Effector memory CD8-positive, alpha-beta T cell (primary cell): ENCODE data around the gene SRPK1.
A peak's percentile ranks its signal among the peaks of the same experiment; 100 is the strongest.
"Not testable (repeated sequence)": the region's sequence is repeated elsewhere in the genome, so short reads cannot be mapped to it uniquely, and the experiment has no call there.

Experiments
- ATAC-seq: fragments of 150-1000 bp; cut with Tn5 transposase; replicated peaks from 2 replicates; pipeline ENCODE4 v1.10.0; 2021; ENCODE audit warnings: mild to moderate bottlenecking, moderate library complexity
- DNase-seq, 3 experiments: peaks; one replicate each; pipeline ENCODE4 v3.0.0; 2021
- H3K27ac Mint-ChIP-seq, 2 donors: one replicate each; pipeline ENCODE4 v1.8.0; 2022; ENCODE audit warnings: mild to moderate bottlenecking in 2 of 2, mixed read lengths in 2 of 2, moderate library complexity in 2 of 2
- H3K27me3 Mint-ChIP-seq, 2 donors: one replicate each; pipeline ENCODE4 v1.8.0; 2022; ENCODE audit warnings: mixed read lengths in 2 of 2
- H3K36me3 Mint-ChIP-seq: one replicate; pipeline ENCODE4 v1.8.0; 2022; ENCODE audit warnings: mild to moderate bottlenecking, moderate library complexity, mixed read lengths; ENCODE audit not compliant: insufficient read depth
- H3K4me1 Mint-ChIP-seq, 2 donors: one replicate each; pipeline ENCODE4 v1.8.0; 2022; ENCODE audit warnings: low read depth in 2 of 2, mixed read lengths in 2 of 2
- H3K4me3 Mint-ChIP-seq, 2 donors: one replicate each; pipeline ENCODE4 v1.8.0; 2022; ENCODE audit warnings: mild to moderate bottlenecking in 2 of 2, mixed read lengths in 2 of 2, moderate library complexity in 2 of 2
- H3K9me3 Mint-ChIP-seq, 2 donors: one replicate each; pipeline ENCODE4 v1.8.0; 2022; ENCODE audit warnings: mixed read lengths in 2 of 2

SRPK1 gene

DNA sequence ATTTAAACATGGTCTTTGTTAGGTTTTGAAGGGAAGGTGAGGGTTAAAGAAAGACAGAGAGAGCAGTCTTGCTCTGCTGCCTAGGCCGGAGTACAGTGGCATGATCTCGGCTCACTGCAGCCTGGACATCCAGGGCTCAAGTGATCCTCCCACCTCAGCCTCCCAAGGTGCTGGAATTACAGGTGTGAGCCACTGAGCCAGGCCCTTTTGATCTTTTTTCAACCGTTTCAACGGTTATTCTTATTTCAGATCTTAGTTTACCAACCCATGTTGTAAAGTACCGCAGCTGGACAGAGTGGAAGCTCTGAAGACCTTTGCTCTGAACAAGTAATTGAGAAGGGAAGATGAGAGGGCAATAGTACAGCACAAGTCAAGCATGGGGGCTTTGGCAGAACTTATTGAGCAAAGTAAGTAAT is 1.2 kb upstream of the SRPK1 start:
- H3K4me3 Mint-ChIP-seq, result peak overlapping the region; percentile 85 to 96
- ATAC-seq (no peak), DNase-seq (no peak)
- no peak overlapping the region for H3K27ac Mint-ChIP-seq
- H3K36me3 Mint-ChIP-seq, result peaks cover 5% of the 10 kb centered on the region
- no peaks in the 10 kb centered on the region for H3K27me3 Mint-ChIP-seq
- H3K4me1 Mint-ChIP-seq, result peaks cover 30 to 42% of the 10 kb centered on the region in 2 donors
- no peaks in the 10 kb centered on the region for H3K9me3 Mint-ChIP-seq

DNA sequence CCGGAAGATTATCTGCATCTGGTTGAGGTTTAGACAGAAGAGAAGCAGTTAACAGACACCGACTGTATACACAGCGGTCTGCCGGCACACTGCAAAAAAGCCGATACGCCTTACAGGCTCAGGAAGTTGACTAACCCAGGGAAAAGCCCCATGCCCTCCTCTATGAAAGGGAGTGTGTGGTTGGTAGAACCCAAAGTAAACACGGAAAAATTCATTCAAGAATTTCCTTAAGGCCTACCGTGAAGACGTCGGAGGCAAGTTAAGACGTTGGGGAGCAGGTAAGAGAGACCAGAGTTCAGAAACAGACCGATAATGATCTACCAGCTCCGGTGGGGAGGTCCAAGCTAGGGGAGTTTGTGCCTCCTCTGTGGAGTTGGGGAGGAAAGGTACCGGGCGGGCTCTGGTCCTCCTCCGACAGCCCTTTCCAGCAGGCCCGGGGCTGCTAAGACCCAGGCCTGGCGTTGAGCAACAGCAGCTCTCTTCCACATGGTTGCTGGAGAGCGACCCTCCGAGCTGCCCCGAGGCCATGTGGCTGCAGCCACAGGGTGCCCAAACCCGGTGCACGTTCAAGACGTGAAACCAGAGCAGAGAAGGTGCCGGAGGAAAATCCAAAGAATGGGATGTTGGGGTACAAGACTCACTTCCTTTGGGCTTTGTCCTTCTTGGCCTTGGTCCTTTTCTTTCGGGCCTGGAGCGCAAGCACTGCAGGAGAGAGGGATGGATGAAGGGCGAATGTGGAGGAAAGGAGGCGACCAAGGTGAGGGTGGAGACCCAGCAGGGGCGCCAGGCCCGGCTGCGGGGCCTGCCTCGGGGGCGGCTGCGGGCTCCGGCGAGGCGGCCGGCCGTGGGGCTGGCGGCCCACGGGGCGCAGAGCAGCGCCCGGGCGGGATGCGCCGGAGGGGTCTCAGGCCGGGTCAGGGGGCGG is 809 bp downstream of the SRPK1 start:
- Mint-ChIP-seq H3K4me1 (peaks cover 33 to 50% of the 10 kb centered on the region in 2 donors), H3K4me3 (peak overlapping the region; percentile 91 to 98), H3K27me3 (no peaks in the 10 kb centered on the region), H3K36me3 (peaks cover 13% of the 10 kb centered on the region), H3K27ac (peak overlapping the region; percentile 87 to 96), H3K9me3 (no peaks in the 10 kb centered on the region)
- peak; percentile 74 for ATAC-seq
- DNase-seq, result peak; percentile 17 to 19 (median 18)

DNA sequence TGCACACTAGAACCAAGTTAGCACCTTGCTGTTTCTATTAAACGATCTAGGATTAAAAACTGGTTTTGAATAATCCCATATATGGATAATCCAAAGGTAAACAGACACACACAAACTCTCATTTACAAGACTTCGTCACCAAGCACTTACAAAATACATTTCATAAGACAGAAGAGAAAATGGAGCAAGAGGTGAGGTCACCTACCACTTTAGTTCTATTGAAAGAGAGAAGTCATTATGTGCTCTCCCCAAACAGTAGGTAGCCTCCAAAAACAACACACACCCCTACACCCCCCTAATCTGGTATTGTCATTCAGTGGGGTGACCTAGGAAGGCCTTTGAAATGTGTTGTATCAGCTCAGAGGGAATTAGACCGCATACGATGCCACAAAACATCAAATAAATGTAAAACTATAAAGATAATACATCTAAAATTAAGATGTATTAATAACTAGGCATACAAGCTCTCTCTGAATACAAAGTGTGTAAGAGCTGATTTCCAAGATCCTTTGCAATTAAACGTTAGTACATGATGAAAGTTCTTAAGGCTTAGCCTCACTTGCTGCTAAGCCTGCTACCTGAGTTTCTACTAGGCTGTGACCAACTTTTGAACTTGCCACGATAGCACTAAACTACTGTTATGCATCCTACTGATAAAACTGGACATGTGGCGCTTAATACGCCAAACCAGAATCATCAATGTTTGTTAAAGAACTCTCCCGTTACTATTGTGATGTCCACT is 1.6 kb downstream of the SRPK1 start:
- peak overlapping the region; percentile 91 to 98 for H3K4me3 Mint-ChIP-seq
- H3K27ac Mint-ChIP-seq, result peak overlapping the region; percentile 87 to 96
- H3K27me3 Mint-ChIP-seq, result no peaks in the 10 kb centered on the region
- peaks cover 33 to 50% of the 10 kb centered on the region in 2 donors for H3K4me1 Mint-ChIP-seq
- H3K36me3 Mint-ChIP-seq, result peaks cover 19% of the 10 kb centered on the region
- no peaks in the 10 kb centered on the region for H3K9me3 Mint-ChIP-seq
- ATAC-seq (peak; percentile 33), DNase-seq (peak in 1 of 3 experiments; percentile 5)

DNA sequence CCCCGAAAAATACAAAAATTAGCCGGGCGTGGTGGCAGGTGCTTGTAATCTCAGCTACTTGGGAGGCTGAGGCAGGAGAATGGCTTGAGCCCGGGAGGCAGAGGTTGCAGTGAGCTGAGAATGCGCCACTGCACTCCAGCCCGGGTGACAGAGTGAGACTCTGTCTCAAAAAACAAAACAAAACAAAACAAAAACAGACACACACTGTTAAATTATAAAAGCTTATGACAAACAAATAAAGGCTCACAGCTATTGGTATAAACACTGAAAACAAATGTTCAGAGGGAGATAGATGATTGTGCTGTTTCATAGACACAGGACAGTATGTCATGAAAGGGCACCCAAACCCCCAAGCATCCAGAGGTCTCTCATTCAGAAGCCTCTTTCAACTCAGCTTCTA is 4.0 kb downstream of the SRPK1 start:
- peak overlapping the region in 1 of 2 donors; percentile 8 for H3K27ac Mint-ChIP-seq
- not testable (repeated sequence) for H3K27me3 Mint-ChIP-seq, DNase-seq, ATAC-seq, H3K9me3 Mint-ChIP-seq
- peak overlapping the region in 1 of 2 donors; percentile 36 for H3K4me3 Mint-ChIP-seq
- H3K4me1 Mint-ChIP-seq, result peaks cover 28 to 47% of the 10 kb centered on the region in 2 donors
- H3K36me3 Mint-ChIP-seq, result peaks cover 36% of the 10 kb centered on the region

DNA sequence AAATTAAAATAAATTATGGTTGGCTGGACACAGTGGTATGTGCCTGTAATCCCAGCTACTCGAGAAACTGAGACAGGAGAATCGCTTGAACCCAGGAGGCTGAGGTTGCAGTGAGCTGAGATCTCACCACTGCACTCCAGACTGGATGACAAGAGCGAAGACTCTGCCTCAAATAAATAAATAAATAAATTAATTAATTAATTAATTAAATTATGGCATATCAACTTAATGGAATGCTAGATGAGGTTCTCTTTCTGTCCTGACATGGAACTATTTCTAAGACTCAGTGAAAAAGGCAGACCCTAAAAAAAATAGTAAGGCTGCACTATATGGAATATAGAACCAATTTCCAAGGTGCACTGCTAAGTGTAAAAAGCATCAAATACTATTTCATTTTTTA is 4.8 kb downstream of the SRPK1 start:
- H3K4me1 Mint-ChIP-seq, result peaks cover 24 to 43% of the 10 kb centered on the region in 2 donors
- H3K27ac Mint-ChIP-seq, result no peak overlapping the region
- H3K36me3 Mint-ChIP-seq, result peaks cover 36% of the 10 kb centered on the region

DNA sequence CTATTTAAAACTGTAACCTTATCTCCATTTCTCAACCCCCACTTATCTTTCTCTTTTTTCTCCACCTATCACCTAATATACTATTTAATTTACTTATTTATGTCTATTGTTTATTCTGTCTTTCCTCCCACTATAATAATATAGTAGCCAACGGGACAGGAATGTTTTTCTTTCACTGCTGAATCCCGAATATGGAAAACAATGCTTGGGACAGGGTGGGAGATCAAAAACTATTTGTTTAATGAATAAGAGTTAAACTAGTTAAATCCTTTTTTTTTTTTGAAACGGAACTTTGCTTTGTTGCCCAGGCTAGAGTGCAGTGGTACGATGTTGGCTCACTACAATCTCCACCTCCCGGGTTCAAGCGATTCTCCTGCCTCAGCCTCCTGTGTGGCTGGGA is 6.4 kb downstream of the SRPK1 start:
- no peak for DNase-seq
- no peaks in the 10 kb centered on the region for H3K27me3 Mint-ChIP-seq
- H3K9me3 Mint-ChIP-seq, result peaks cover 0 to 2% of the 10 kb centered on the region in 2 donors
- H3K4me3 Mint-ChIP-seq, result no peak overlapping the region
- ATAC-seq, result no peak
- H3K36me3 Mint-ChIP-seq, result peaks cover 36% of the 10 kb centered on the region
- peaks cover 16 to 38% of the 10 kb centered on the region in 2 donors for H3K4me1 Mint-ChIP-seq
- no peak overlapping the region for H3K27ac Mint-ChIP-seq

More for the DNA sequence above, 4.8 kb downstream of the SRPK1 start:
- no peak for DNase-seq
- Mint-ChIP-seq H3K9me3 (peaks cover 0 to 1% of the 10 kb centered on the region in 2 donors), H3K4me3 (no peak overlapping the region), H3K27me3 (no peaks in the 10 kb centered on the region)
- no peak for ATAC-seq

DNA sequence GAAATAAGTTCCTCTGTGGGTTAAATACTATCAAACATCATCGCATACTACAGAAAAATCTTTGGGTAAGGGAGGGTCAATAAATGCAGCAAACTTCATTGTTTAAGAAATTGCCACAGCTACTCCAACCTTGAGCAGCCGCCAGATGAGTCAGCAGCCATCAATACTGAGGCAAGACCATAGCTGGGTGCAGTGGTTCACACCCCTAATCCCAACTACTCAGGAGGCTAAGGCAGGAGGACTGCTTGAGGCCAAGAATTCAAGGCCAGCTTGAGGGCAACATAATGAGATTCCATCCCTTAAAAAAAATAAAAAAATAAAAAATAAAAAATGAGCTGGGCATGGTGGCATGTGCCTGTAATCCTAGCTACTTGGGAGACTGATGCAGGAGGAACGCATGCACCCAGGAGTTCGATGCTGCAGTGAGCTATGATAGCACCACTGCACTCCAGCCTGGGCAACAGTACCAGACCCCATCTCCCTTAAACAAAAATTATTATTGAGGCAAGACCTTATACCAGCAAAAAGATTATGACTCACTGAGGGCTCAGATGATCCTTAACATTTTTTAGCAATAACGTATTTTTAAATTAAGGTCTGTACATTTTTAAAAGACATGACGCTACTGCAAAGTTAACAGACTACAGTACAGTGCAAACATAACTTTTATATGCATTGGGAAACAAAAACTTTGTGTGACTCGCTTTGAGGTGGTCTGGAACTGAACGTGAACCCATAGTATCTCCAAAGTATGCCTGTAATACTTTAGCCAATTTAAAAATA is 8.8 kb downstream of the SRPK1 start:
- Mint-ChIP-seq H3K27me3 (no peaks in the 10 kb centered on the region), H3K4me3 (no peak overlapping the region), H3K27ac (no peak overlapping the region), H3K9me3 (peaks cover 0 to 2% of the 10 kb centered on the region in 2 donors), H3K4me1 (peaks cover 6 to 17% of the 10 kb centered on the region in 2 donors), H3K36me3 (peaks cover 34% of the 10 kb centered on the region)
- ATAC-seq (no peak), DNase-seq (no peak)

DNA sequence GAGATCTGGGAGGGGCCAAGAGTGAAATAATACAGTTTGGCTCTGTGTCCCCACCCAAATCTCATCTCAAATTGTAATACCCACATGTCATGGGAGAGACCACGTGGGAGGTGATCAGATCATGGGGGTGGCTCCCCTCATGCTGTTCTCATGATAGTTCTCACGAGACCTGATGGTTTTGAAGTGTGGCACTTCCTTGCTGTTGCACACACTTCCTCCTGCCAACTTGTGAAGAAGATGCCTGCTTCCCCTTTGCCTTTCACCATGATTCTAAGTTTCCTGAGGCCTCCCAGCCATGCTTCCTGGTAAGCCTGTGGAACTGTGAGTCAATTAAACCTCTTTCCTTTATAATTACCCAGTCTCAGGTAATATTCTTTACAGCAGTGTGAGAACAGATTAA is 11.3 kb downstream of the SRPK1 start:
- peaks cover 10 to 23% of the 10 kb centered on the region in 2 donors for H3K4me1 Mint-ChIP-seq
- H3K9me3 Mint-ChIP-seq, DNase-seq, ATAC-seq, H3K27me3 Mint-ChIP-seq, H3K4me3 Mint-ChIP-seq: not testable (repeated sequence)
- peak overlapping the region in 1 of 2 donors; percentile 26 for H3K27ac Mint-ChIP-seq
- H3K36me3 Mint-ChIP-seq, result peaks cover 29% of the 10 kb centered on the region

DNA sequence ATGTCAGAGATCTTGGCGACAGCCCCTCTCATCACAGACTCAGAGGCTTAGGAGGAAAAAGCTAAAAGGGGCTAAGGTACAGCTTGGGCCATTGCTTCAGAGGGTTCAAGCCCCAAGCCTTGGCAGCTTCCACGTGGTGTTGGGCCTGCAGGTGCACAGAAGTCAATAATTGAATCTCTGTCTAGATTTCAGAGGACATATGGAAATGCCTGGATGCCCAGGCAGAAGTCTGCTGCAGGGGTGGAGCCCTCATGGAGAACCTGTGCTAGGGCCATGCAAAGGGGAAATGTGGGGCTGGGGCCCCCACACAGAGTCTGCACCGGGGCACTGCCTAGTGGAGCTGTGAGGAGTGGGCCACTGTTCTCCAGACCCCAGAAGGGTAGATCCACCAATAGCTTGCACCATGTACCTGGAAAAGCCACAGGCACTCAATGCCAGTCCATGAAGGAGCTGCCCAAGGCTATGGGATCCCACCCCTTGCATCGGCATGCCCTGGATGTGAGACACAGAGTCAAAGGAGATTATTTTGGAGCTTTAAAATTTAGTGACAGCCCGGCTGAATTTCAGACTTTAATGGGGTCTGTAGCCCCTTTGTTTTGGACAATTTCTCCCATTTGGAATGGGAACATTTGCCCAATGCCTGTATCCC is 12.0 kb downstream of the SRPK1 start:
- not testable (repeated sequence) for H3K27me3 Mint-ChIP-seq, ATAC-seq, DNase-seq, H3K27ac Mint-ChIP-seq, H3K9me3 Mint-ChIP-seq, H3K4me3 Mint-ChIP-seq
- Mint-ChIP-seq H3K36me3 (peaks cover 27% of the 10 kb centered on the region), H3K4me1 (peaks cover 10 to 23% of the 10 kb centered on the region in 2 donors)

DNA sequence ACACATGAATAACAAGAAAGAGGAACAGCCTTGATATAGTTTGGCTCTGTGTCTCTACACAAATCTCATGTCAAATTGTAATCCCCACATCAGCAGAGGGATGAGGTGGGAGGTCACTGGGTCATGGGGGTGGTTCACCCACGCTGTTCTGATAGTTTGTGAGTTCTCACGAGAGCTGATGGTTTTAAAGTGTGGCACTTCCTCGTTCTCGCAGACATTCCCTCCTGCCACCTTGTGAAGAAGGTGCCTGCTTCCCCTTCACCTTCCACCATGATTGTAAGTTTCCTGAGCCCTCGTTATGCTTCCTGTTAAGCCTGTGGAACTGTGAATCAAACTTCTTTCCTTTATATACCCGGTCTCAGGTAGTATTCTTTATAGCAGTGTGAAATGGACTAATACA is 13.1 kb downstream of the SRPK1 start:
- Mint-ChIP-seq H3K9me3 (peaks cover 0 to 2% of the 10 kb centered on the region in 2 donors), H3K27ac (no peak overlapping the region), H3K36me3 (peaks cover 19% of the 10 kb centered on the region), H3K27me3 (no peaks in the 10 kb centered on the region), H3K4me1 (peaks cover 10 to 23% of the 10 kb centered on the region in 2 donors), H3K4me3 (no peak overlapping the region)
- DNase-seq, result no peak
- no peak for ATAC-seq

DNA sequence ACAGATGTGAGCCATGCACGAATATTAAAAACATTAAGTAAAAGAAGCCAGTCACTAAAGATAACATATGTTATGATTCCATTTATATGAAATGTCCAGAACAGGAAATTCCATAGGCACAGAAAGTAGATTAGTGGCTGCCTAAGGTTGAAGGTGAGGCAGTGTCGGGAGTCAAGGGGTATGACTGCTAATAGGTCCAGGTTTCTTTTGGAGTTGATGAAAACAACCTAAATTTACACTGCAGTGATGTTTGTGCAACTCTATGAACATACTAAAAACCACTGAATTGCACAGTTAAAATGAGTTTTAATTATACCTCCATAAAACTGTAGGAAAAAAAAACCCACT is 14.4 kb downstream of the SRPK1 start:
- no peak overlapping the region for H3K27ac Mint-ChIP-seq
- peaks cover 10 to 17% of the 10 kb centered on the region in 2 donors for H3K4me1 Mint-ChIP-seq
- H3K36me3 Mint-ChIP-seq, result peaks cover 14% of the 10 kb centered on the region
- DNase-seq (no peak), ATAC-seq (no peak)
- H3K4me3 Mint-ChIP-seq, result no peak overlapping the region
- no peaks in the 10 kb centered on the region for H3K27me3 Mint-ChIP-seq
- peaks cover 0 to 2% of the 10 kb centered on the region in 2 donors for H3K9me3 Mint-ChIP-seq

DNA sequence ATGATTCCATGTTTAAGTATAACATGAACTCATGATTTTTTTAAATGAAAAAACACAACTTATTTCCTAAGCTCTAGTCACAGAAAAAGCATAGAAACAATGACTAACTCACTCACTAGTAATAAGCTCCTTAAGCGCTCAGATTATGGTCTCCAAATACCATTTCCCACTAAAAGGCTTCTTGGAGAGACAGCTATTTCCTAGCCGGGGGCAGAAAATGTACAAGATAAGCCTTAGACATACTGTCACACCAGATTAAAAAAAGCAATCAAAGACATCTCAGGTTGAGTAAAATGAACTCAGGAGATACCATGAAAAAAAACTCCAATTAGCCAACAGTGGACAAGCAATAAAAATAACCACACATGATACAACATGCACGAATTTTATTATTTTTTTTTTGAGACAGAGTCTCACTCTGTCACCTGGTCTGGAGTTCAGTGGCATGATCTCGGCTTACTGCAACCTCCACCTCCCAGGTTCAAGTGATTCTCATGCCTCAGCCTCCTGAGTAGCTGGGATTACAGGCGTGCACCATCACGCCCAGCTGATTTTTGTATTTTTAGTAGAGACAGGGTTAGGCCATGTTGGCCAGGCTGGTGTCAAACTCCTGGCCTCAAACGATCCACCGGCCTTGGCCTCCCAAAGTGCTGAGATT is 14.9 kb downstream of the SRPK1 start:
- peaks cover 14% of the 10 kb centered on the region for H3K36me3 Mint-ChIP-seq

More for the DNA sequence above, 14.9 kb downstream of the SRPK1 start:
- H3K4me1 Mint-ChIP-seq, result peaks cover 10 to 15% of the 10 kb centered on the region in 2 donors
- H3K4me3 Mint-ChIP-seq, result no peak overlapping the region
- no peaks in the 10 kb centered on the region for H3K27me3 Mint-ChIP-seq
- H3K9me3 Mint-ChIP-seq, result no peaks in the 10 kb centered on the region
- no peak overlapping the region for H3K27ac Mint-ChIP-seq
- DNase-seq (no peak), ATAC-seq (no peak)
